Suppressor macrophage treated with lipopolysaccharide for 4 hours (primary cell): ENCODE data around the gene AKAP8.

Experiments
- DNase-seq: peaks from one replicate; pipeline ENCODE4 v3.0.0-alpha.2; 2020

Gene AKAP8

DNA sequence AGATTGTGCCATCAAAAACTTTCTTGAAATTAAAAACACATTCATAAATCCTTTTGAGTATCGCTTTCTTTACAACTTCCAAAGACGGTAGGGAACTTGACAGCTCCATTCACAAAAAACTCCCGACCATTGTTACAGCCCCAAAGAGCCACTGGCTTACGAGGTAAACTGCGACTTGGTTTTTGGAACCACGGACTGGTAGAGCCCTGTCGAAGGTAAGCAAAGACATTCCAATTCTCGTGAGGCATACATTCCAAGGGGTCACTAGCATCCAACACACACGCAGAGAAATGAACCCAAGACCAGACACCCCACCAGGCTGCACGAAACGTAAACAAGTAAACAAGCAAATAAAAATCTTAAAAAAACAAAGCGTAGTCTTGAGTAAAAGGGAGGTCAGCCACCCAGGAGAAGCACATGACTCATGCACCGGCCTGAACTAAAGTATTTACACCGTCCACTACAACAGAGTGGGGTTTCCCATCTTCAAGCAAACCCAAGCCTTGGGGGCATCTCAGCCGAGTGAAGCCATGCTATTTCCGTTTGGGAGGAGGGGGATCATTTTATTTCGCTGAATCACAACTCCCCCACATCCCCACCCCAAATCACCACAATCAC, 48.7 kb downstream of the AKAP8 start:
- peak; percentile 44 for DNase-seq

DNA sequence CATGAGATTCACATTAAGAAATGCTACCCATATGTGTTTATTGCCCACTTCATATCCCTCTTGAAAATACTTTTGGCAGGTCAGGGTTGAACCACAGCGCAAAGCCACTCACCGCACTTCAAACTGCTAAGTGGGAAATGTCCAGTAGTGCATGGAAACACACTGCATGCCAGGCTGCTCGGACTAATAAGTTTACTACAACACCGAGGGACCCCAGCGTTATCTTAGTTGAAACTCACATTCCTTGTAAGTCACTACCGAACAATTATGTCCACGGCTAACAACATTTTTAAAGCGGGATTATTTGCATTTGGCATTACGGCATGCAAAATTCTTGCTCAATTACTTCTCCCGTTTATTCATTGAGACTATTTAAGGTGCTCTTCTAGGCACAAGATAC, 51.3 kb downstream of the AKAP8 start:
- no peak for DNase-seq

DNA sequence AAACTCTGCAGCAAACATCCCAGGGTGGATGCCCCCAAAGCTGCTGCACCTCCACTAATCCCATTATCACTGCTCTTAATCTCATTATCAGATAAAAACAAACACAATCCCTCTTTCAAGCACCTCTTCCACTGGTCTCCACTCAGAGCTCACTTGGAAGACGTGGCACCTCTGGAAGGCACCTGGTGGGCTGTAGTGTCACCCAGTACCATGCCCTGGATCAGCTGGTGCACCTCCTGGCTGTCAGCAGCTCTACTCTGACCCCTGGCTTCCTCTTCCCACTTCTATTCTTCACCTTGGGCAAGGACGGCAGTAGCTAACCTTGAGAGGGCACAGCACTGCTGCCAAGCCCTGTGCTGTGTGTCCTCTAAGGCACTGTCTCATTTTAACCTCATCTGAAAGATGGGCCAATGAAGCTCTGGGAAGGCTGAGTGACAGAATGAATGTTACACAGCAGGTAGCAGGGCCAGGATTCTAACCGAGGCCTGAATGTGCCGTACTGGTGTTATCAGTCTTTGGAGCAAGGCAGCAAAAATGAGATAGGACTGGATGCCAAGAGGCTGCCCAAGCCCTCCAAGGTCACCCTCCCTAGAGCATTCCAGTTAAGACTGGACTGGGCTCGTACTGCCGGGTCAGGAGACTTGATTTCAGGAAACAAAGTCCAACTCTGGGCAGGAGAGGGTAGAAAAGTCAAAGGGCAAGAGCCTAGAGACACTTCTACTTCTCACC, 54.6 kb downstream of the AKAP8 start:
- DNase-seq = no peak

DNA sequence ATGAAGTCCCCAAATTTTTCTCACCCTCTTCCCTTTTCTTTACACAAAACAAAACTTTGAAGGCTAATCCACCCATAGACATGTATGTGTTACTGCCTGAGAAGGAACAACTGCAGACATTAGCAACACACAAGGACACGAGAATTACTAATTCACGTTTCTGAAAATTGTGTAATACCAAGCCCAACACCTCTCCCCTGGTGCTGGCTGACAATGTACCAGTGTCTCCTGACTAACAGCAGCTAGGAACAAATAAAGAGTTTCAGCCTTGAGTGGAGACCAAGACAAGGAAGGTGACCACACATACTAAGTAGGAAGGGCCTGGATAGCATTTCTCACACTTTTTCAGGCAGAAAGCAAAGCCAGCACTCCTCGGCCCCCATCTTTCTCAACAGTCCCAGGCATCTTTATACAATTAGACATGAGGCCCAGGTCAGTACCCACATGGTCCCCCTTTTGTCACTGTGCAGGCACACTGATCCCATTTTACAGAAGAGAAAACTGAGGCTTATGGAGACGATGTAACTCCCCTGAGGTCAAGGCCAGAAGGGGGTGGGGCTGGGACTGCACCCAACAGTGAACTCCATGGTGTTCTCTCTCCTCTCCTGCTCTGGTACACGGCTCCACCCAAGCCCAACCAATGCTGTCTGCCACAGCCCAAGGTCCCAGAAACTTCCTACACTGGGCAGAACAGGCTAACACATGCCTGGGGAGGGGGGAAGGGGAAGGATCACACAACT, 55.9 kb downstream of the AKAP8 start:
- peak; percentile 66 for DNase-seq

- DNase-seq = no peak
Observed at GRCh38 chr19:15321739-15322138, 57.8 kb downstream of the AKAP8 start.

DNA sequence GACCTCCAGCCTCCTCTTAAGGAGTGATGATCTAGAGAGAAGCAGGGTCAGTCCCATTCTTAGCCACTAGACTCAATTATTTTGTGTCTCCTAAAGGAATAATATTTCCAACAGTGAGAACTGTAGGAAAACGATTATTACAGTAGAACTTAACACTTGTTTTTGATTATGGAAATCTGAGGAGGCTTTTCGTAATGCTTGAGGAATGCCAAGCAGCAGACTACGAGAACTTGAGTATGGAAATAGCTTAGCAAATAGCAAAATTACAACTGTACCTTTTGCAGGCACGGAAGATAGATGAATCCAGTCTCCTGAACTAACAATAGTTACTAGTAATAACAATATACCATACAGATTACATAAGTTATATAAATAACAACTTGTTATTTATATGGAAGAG, 59.5 kb downstream of the AKAP8 start:
- no peak for DNase-seq

DNA sequence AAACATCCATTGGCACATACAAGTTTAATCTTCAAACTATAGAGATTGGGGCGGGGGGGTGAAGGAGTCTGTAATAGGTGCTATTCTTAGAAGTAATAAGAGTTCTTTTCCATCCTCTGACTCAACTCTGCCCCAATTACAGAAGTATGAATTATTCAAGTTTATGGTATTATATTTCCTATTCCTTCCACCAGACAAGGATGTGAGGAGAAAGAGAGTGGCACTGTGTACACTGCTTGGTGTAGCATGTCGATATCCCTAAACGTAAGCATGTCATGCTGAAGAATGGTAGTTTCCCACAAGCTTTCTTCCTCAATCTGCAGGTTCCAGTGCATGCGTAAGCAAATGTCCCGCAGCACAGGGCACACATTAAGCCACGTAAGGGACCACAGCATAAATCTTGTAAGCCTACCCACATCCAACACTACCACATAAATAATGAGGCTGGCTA, 61.3 kb downstream of the AKAP8 start:
- DNase-seq = peak; percentile 84

DNA sequence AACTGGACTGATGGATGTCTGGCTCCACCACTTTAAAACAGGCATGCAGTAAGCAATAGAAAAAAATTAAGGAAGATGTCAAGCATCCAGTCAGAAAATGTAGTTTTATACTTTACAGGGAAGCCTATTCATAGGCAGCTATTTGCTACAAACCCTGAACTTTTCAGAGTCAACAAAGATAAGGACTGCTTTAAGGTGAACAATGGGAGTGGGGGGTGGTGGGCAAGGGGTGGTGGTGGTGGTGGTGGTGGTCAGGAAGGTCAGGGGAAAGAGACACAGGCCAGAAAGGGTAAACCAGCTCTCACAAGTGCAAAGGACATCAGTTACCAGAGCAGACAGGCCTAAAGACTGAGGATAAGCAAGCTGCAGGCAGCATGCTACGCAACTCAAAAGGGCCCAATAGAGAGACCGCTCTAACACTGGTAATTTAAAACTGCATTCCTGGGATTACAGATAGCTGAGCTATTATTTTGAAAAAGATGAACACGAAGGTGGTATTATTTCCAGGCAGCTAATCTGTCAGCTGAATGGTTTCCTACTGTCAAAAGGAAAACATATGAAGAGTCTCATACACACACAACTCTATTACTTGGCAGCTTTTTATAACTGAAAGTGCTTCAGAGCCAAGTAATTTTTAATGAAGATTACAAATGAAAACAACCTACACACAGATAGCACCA, 62.1 kb downstream of the AKAP8 start:
- DNase-seq = no peak

- DNase-seq = peak; percentile 61
Observed at GRCh38 chr19:15316498-15316897, 63.1 kb downstream of the AKAP8 start.

DNA sequence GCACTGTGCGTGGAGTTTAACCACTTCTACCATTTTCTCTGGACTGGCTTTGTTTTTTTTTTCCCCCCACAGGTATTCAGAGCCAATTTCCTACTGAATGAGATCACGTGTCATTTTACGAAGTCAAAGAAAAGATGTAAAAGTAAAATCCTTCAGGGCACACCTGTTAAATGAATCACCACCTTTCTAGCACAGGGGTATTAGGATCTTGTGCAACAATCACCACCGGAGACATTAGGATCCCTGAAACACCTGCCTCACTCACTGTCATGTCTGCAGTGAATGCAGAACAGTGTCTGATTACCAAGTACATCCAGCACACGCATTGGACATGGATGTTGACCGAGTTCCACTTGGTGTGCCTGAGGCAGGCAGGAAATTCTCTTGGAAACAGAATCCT, 64.5 kb downstream of the AKAP8 start:
- no peak for DNase-seq

- no peak for DNase-seq
Observed at GRCh38 chr19:15313649-15314279, 65.8 kb downstream of the AKAP8 start.

DNA sequence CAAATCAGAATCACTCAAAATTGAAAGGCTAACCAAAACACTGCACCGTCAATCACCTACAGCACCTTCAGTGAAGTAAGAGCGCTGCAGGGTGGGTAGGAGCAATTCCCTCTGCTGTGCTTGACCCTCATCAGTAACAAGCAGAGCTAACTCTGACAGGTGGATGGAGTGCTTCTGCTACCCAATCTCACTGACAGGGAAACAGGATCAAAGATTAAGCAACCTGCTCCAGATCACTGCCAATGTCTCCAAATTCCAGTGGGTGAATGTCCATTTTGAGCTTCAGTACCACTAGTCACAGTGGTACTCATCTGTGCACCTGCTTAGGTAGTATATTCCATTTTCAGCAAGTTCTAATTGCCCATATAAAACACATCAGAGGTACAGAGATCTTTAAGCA, 72.4 kb downstream of the AKAP8 start:
- no peak for DNase-seq

- DNase-seq = no peak
Observed at GRCh38 chr19:15305582-15306334, 73.8 kb downstream of the AKAP8 start.

GRCh38 chr19:15304140-15304705, 75.4 kb downstream of the AKAP8 start:
- DNase-seq = no peak
